GM12878 (cell line): ENCODE measurements around the gene NR2F1-AS1. TPM values are rescaled to one million over a fixed set of nuclear protein-coding genes. Genes with fewer than 3 reads are reported as not detected.

Experiments
- ATAC-seq: fragments of 200-7000 bp; cut with Tn5 transposase; 3 replicates; pipeline ENCODE4 v1.9.1; 2020; ENCODE audit warnings: mild to moderate bottlenecking, moderate library complexity
- BruUV-seq: library from RNA; stranded (reverse); fragments of 400-500 nt; replicated peaks from 2 replicates; lab custom pipeline; 2021; lab: Mats Ljungman, UMichigan
- CTCF ChIA-PET: fragments of 300-600 bp; sonication (Branson Sonifier 250); formaldehyde crosslinking; extraction: SDS; loops from one replicate; lab custom pipeline; 2021; ENCODE audit warnings: inconsistent platforms; lab: Yijun Ruan, JAX
- POLR2A ChIA-PET: fragments of 350-600 bp; formaldehyde crosslinking; extraction: SDS; loops from one replicate; lab custom pipeline; 2021; ENCODE audit warnings: inconsistent platforms; lab: Charles Lee
- RAD21 ChIA-PET: fragments of 300-600 bp; sonication (Branson Sonifier 250); formaldehyde crosslinking; loops from one replicate; lab custom pipeline; 2023; ENCODE audit warnings: antibody characterized with exemption; ENCODE audit not compliant: unreplicated experiment; lab: Charles Lee
- SMC1A ChIA-PET: fragments of 300-600 bp; sonication (Branson Sonifier 250); formaldehyde crosslinking; loops from one replicate; lab custom pipeline; 2023; ENCODE audit not compliant: unreplicated experiment, uncharacterized antibody; lab: Charles Lee
- DNase-seq: peaks from one replicate; pipeline ENCODE4 v3.0.0-alpha.2; 2011; ENCODE audit warnings: low read depth, low spot score
- FAIRE-seq: peaks from 3 replicates; lab custom pipeline; 2011; peaks lifted over from hg19 to GRCh38; lab: Jason Lieb, UNC
- H2AFZ ChIP-seq: 2 replicates; pipeline ENCODE4 v1.6.0; 2011; ENCODE audit warnings: low read depth, low read length, control low read depth; ENCODE audit not compliant: control insufficient read depth
- H3K27ac ChIP-seq: 2 replicates; pipeline ENCODE4 v1.5.1; 2011; ENCODE audit warnings: control low read depth; ENCODE audit not compliant: control insufficient read depth, insufficient read depth
- H3K27me3 ChIP-seq, 2 experiments: replicated peaks in 1 of 2; 2 replicates each; pipeline versions ENCODE4 v1.6.0 to v1.6.1; 2011; ENCODE audit warnings: low read length in 1 of 2; ENCODE audit not compliant: control insufficient read depth in 2 of 2, insufficient read depth in 2 of 2
- H3K36me3 ChIP-seq, 2 experiments: 2 replicates each; pipeline ENCODE4 v1.5.1; 2011; ENCODE audit warnings: low read length in 1 of 2; ENCODE audit not compliant: control insufficient read depth in 2 of 2, insufficient read depth in 2 of 2
- H3K4me1 ChIP-seq: 2 replicates; pipeline ENCODE4 v1.6.1; 2011; ENCODE audit warnings: mild to moderate bottlenecking, low read length, moderate library complexity, mixed read lengths; ENCODE audit not compliant: control insufficient read depth, insufficient read depth
- H3K4me2 ChIP-seq: 2 replicates; pipeline ENCODE4 v1.6.0; 2011; ENCODE audit warnings: control low read depth; ENCODE audit not compliant: control insufficient read depth, insufficient read depth
- H3K4me3 ChIP-seq: fragments of 200-600 bp; sonication (generic); 2 replicates; pipeline ENCODE4 v1.5.1; 2016
- H3K79me2 ChIP-seq: 2 replicates; pipeline ENCODE4 v1.6.0; 2011; ENCODE audit warnings: low read length; ENCODE audit not compliant: control insufficient read depth, insufficient read depth
- H3K9ac ChIP-seq: 2 replicates; pipeline ENCODE4 v1.8.0; 2011; ENCODE audit warnings: low read length, control low read depth, mixed read lengths; ENCODE audit not compliant: control insufficient read depth, insufficient read depth
- H3K9me3 ChIP-seq: replicated peaks from 3 replicates; pipeline ENCODE4 v1.5.1; 2011; ENCODE audit warnings: mild to moderate bottlenecking, low read length; ENCODE audit not compliant: control insufficient read depth, insufficient read depth
- H4K20me1 ChIP-seq: 2 replicates; pipeline ENCODE4 v1.6.0; 2011; ENCODE audit not compliant: control insufficient read depth, insufficient read depth
- CUX1 ChIP-seq: IDR thresholded peaks from 2 replicates; pipeline ENCODE4 v1.6.1; 2012; ENCODE audit warnings: improper control_type of control experiment, low read depth, low read length; ENCODE audit not compliant: insufficient replicate concordance
- MTA2 ChIP-seq: fragments of 450-650 bp; IDR thresholded peaks from 2 replicates; pipeline ENCODE4 v1.6.1; 2016; ENCODE audit warnings: low read depth, mild to moderate bottlenecking, moderate library complexity
- PRDM15 ChIP-seq: fragments of 450-650 bp; formaldehyde crosslinking; IDR thresholded peaks from 2 replicates; pipeline ENCODE4 v1.4.0; 2020; ENCODE audit warnings: mild to moderate bottlenecking, moderate library complexity
- RELB ChIP-seq: fragments of 450-650 bp; IDR thresholded peaks from 2 replicates; pipeline ENCODE4 v1.6.1; 2017; ENCODE audit warnings: low read depth, mild to moderate bottlenecking, moderate library complexity
- SIX5 ChIP-seq: IDR thresholded peaks from 2 replicates; pipeline ENCODE4 v1.6.1; 2011; ENCODE audit warnings: mild to moderate bottlenecking, low read depth, low read length, moderate library complexity; ENCODE audit not compliant: severe bottlenecking
- SP1 ChIP-seq: IDR thresholded peaks from one replicate; pipeline ENCODE4 v1.6.1; 2011; ENCODE audit warnings: low read depth, low read length
- SREBF2 ChIP-seq: IDR thresholded peaks from 2 replicates; pipeline ENCODE4 v1.6.1; 2012; ENCODE audit warnings: mild to moderate bottlenecking, low read length
- WGBS: methylation state at CpG from one replicate; pipeline ENCODE4 v1.1.6; 2016; ENCODE audit warnings: low lambda C conversion rate; ENCODE audit not compliant: insufficient replicate concordance, insufficient coverage; ENCODE audit errors: missing lambda C conversion rate; 5-methylcytosine and 5-hydroxymethylcytosine counted together
- in situ Hi-C: fragments of 300-500 bp; cut with MboI; formaldehyde crosslinking; loops from 9 replicates; pipeline ENCODE4 v1.14.3; 2018; ENCODE audit warnings: mixed read lengths
- intact Hi-C: fragments of 100-400 bp; cut with micrococcal nuclease; formaldehyde crosslinking; loops from one replicate; pipeline ENCODE4 v1.14.2; 2022; ENCODE audit not compliant: unreplicated experiment
- polyA plus RNA-seq, 11 experiments: library from polyadenylated mRNA; depleted of rRNA in 4 of 11; unstranded in 6 of 11; stranded (reverse) in 5 of 11; fragments of >200 nt; fragmentation: Nextera tagmentation in 4 of 11; fragmentation: Illumina TruSeq in 1 of 11; extraction: Ambion mirVana in 4 of 11; extraction: Trizol in 1 of 11; gene quantifications; 1 replicate in 1 of 11; 2 replicates in 10 of 11; pipeline versions ENCODE4 v1.2.1 to v1.2.3, GENCODE V29; 2011 to 2016; ENCODE audit warnings: inconsistent platforms in 2 of 11, missing spikeins in 2 of 11, low read depth in 1 of 11
- total RNA-seq, 4 experiments: library from RNA; depleted of rRNA in 3 of 4; stranded (reverse); fragments of >200 nt in 3 of 4; fragmentation: Illumina TruSeq in 1 of 4; extraction: Trizol in 1 of 4; gene quantifications; 2 replicates each; pipeline versions ENCODE4 v1.2.1 to v1.2.3, GENCODE V29; 2013 to 2021

The NR2F1-AS1 gene
- total and polyA plus RNA-seq, 10 of the 15 experiments (the other 5 are each of a cell fraction or from before 2014, with no cell fraction given), result 0.11 to 0.85 (median 0.27) TPM

- intact Hi-C loops (no loop called here), in situ Hi-C loops (no loop called here)
- no peaks in the 10 kb centered on the region for H4K20me1 ChIP-seq
- RAD21 ChIA-PET, result interaction anchor here (0.6 kb wide), 1 partner anchor 1930 kb away, joined by 3 read pairs; no protein-coding TSS in a partner anchor
- no peak overlapping the region for H3K4me3 ChIP-seq
- H3K79me2 ChIP-seq, result no peaks in the 10 kb centered on the region
- ATAC-seq, result no peak; the same call in 2 of the 3 replicates
- peaks cover 15 to 31% of the 10 kb centered on the region in 2 experiments for H3K27me3 ChIP-seq
- POLR2A ChIA-PET, result interaction anchor here (0.6 kb wide), 1 partner anchor 51 kb away, joined by 7 read pairs; no protein-coding TSS in a partner anchor
- no peak overlapping the region for H3K27ac ChIP-seq
- BruUV-seq, result no TSS peak
- no peak overlapping the region for H3K9ac ChIP-seq
- 34% methylated on average over 34 of the region's 40 CpGs for WGBS
- no peaks in the 10 kb centered on the region for H3K4me1 ChIP-seq
- DNase-seq, result no peak
- H3K4me2 ChIP-seq, result no peak overlapping the region
- FAIRE-seq, result no peak
- SMC1A ChIA-PET, result interaction anchor here (0.6 to 1.2 kb wide), 3 partner anchors 13 to 685 kb away, joined by 3 to 4 read pairs (median 4); no protein-coding TSS in a partner anchor
- no peaks in the 10 kb centered on the region; the same call in 1 of the 3 replicates for H3K9me3 ChIP-seq
- no peak overlapping the region for H2AFZ ChIP-seq
- no peak for TF ChIP-seq MTA2
- no peak for TF ChIP-seq RELB
- no peak for TF ChIP-seq PRDM15 (CRISPR knock-in tag)
- TF ChIP-seq SIX5, result no peak
- TF ChIP-seq CUX1, result no peak
- no peak for TF ChIP-seq SP1
- no peak for TF ChIP-seq SREBF2
- CTCF ChIA-PET, result no interaction called here
- no peaks in the 10 kb centered on the region for H3K36me3 ChIP-seq
Measured at GRCh38 chr5:93572101-93572607, 8.9 kb downstream of the NR2F1-AS1 start.
